Hepatocyte (in vitro differentiated cells): Measurements from ENCODE around the gene PRDM11. TPM values are rescaled to one million over a fixed set of nuclear protein-coding genes. Genes with fewer than 3 reads are reported as not detected.

Source experiments
- DNase-seq: peaks from one replicate; pipeline ENCODE4 v3.0.0-alpha.2; 2016; ENCODE audit warnings: low spot score
- H2AFZ ChIP-seq: fragments of 200-600 bp; sonication (generic); 2 replicates; pipeline ENCODE4 v1.6.0; 2016; ENCODE audit warnings: antibody characterized with exemption, mild to moderate bottlenecking
- H3K27ac ChIP-seq: fragments of 200-600 bp; sonication (generic); 2 replicates; pipeline ENCODE4 v1.5.1; 2016; ENCODE audit warnings: mild to moderate bottlenecking
- H3K27me3 ChIP-seq: fragments of 200-600 bp; sonication (generic); 2 replicates; pipeline ENCODE4 v1.6.1; 2016
- H3K36me3 ChIP-seq: fragments of 200-600 bp; sonication (generic); replicated peaks from 2 replicates; pipeline ENCODE4 v1.5.1; 2016; ENCODE audit warnings: low read depth; ENCODE audit not compliant: insufficient read depth
- H3K4me1 ChIP-seq: fragments of 200-600 bp; sonication (generic); 2 replicates; pipeline ENCODE4 v1.5.1; 2016; ENCODE audit warnings: mild to moderate bottlenecking, moderate library complexity; ENCODE audit not compliant: insufficient read depth
- H3K4me2 ChIP-seq: fragments of 200-600 bp; sonication (generic); 2 replicates; pipeline ENCODE4 v1.6.0; 2016
- H3K4me3 ChIP-seq: fragments of 200-600 bp; sonication (generic); 2 replicates; pipeline ENCODE4 v1.5.1; 2016; ENCODE audit warnings: mild to moderate bottlenecking
- H3K79me2 ChIP-seq: fragments of 200-600 bp; sonication (generic); 2 replicates; pipeline ENCODE4 v1.6.0; 2017; ENCODE audit warnings: mild to moderate bottlenecking
- H3K9me2 ChIP-seq: fragments of 200-600 bp; sonication (generic); replicated peaks from 2 replicates; pipeline ENCODE4 v1.6.0; 2017; ENCODE audit warnings: mild to moderate bottlenecking; ENCODE audit not compliant: insufficient read depth
- H3K9me3 ChIP-seq: fragments of 200-600 bp; sonication (generic); 2 replicates; pipeline ENCODE4 v1.5.1; 2016; ENCODE audit warnings: low read depth, mild to moderate bottlenecking
- H4K20me1 ChIP-seq: fragments of 200-600 bp; sonication (generic); 2 replicates; pipeline ENCODE4 v1.6.0; 2016; ENCODE audit warnings: mild to moderate bottlenecking; ENCODE audit not compliant: insufficient read depth, poor library complexity, severe bottlenecking
- CTCF ChIP-seq: fragments of 200-600 bp; sonication (generic); IDR thresholded peaks from 2 replicates; pipeline ENCODE4 v1.5.1; 2016; ENCODE audit warnings: antibody characterized with exemption, mild to moderate bottlenecking; ENCODE audit not compliant: poor library complexity
- EZH2 ChIP-seq: fragments of 200-600 bp; sonication (generic); IDR thresholded peaks from 2 replicates; pipeline ENCODE4 v1.6.1; 2016; ENCODE audit warnings: antibody characterized with exemption, mild to moderate bottlenecking, borderline replicate concordance
- EZH2phosphoT487 ChIP-seq: fragments of 200-600 bp; sonication (generic); IDR thresholded peaks from one replicate; pipeline ENCODE4 v1.6.1; 2018; ENCODE audit warnings: antibody characterized with exemption, mild to moderate bottlenecking, low read depth, moderate library complexity; ENCODE audit not compliant: unreplicated experiment, severe bottlenecking
- WGBS: methylation state at CpG from one replicate; pipeline ENCODE4 v1.1.6; 2016; ENCODE audit warnings: low lambda C conversion rate; ENCODE audit errors: missing lambda C conversion rate; 5-methylcytosine and 5-hydroxymethylcytosine counted together
- polyA plus RNA-seq: library from polyadenylated mRNA; unstranded; fragments of >200 nt; fragmentation: Nextera tagmentation; extraction: Ambion mirVana; gene quantifications from 2 replicates; pipeline ENCODE4 v1.2.1, GENCODE V29; 2016
- total RNA-seq: library from RNA; depleted of rRNA; stranded (reverse); fragments of >200 nt; gene quantifications from 2 replicates; pipeline ENCODE4 v1.2.3, GENCODE V29; 2014

PRDM11 gene
- total and polyA plus RNA-seq, 2 experiments from 2014 or later = 11.2 to 15.0 TPM

GRCh38 chr11:45150943-45151342 lies 4.5 kb downstream of the PRDM11 start:
- Histone ChIP-seq H3K9me3 (no peaks in the 10 kb centered on the region), H3K27me3 (no peaks in the 10 kb centered on the region), H4K20me1 (peaks cover 10% of the 10 kb centered on the region), H3K27ac (no peak overlapping the region), H3K4me1 (peaks cover 23% of the 10 kb centered on the region), H2AFZ (no peak overlapping the region), H3K9me2 (no peaks in the 10 kb centered on the region), H3K79me2 (peaks cover 88% of the 10 kb centered on the region), H3K4me2 (no peak overlapping the region), H3K4me3 (no peak overlapping the region), H3K36me3 (no peaks in the 10 kb centered on the region)
- DNase-seq = no peak
- whole genome bisulfite sequencing = 91% methylated on average over 4 of the region's 4 CpGs
- TF ChIP-seq CTCF (no peak), EZH2 (no peak), EZH2phosphoT487 (no peak)

GRCh38 chr11:45151362-45151982 lies 5.0 kb downstream of the PRDM11 start:
- no peak overlapping the region for H3K27ac ChIP-seq
- no peaks in the 10 kb centered on the region for H3K9me2 ChIP-seq
- H3K9me3 ChIP-seq = no peaks in the 10 kb centered on the region
- H3K36me3 ChIP-seq = no peaks in the 10 kb centered on the region
- H3K4me2 ChIP-seq = no peak overlapping the region
- H3K4me1 ChIP-seq = peaks cover 27% of the 10 kb centered on the region
- H2AFZ ChIP-seq = no peak overlapping the region
- no peak for DNase-seq
- peaks cover 10% of the 10 kb centered on the region for H4K20me1 ChIP-seq
- H3K4me3 ChIP-seq = no peak overlapping the region
- WGBS = 89% methylated on average over 6 of the region's 6 CpGs
- TF ChIP-seq EZH2phosphoT487 = no peak
- TF ChIP-seq CTCF = no peak
- TF ChIP-seq EZH2 = no peak
- peaks cover 93% of the 10 kb centered on the region for H3K79me2 ChIP-seq
- no peaks in the 10 kb centered on the region for H3K27me3 ChIP-seq

GRCh38 chr11:45152740-45153595 lies 6.5 kb downstream of the PRDM11 start:
- 92% methylated on average over 14 of the region's 14 CpGs for WGBS
- Histone ChIP-seq H3K9me2 (no peaks in the 10 kb centered on the region), H4K20me1 (peaks cover 10% of the 10 kb centered on the region), H3K4me3 (no peak overlapping the region), H3K4me2 (no peak overlapping the region), H3K79me2 (peaks cover 100% of the 10 kb centered on the region), H3K27ac (no peak overlapping the region), H2AFZ (no peak overlapping the region), H3K9me3 (no peaks in the 10 kb centered on the region), H3K27me3 (no peaks in the 10 kb centered on the region), H3K36me3 (no peaks in the 10 kb centered on the region), H3K4me1 (peaks cover 37% of the 10 kb centered on the region)
- no peak for DNase-seq
- no peak for TF ChIP-seq EZH2phosphoT487
- TF ChIP-seq EZH2 = no peak
- no peak for TF ChIP-seq CTCF
